Umbilical cord (tissue), 2 donors: Measurements from ENCODE around the gene RSU1. TPM values are rescaled to one million over a fixed set of nuclear protein-coding genes. Genes with fewer than 3 reads are reported as not detected.
"Not testable (repeated sequence)": the region's sequence is repeated elsewhere in the genome, so short reads cannot be mapped to it uniquely, and the experiment has no call there.

Source experiments
- DNase-seq: peaks from one replicate; pipeline ENCODE4 v3.0.0-alpha.2; 2015; ENCODE audit warnings: low spot score
- total RNA-seq: library from RNA; depleted of rRNA; stranded (reverse); fragments of >200 nt; gene quantifications from one replicate; pipeline ENCODE4 v1.2.3, GENCODE V29; 2014; ENCODE audit warnings: low replicate concordance; ENCODE audit not compliant: insufficient read depth

The RSU1 gene
- total RNA-seq, 1 donor from 2014 or later = 76.8 TPM

GRCh38 chr10:16780338-16780880 is 36.8 kb downstream of the RSU1 start:
- no peak for DNase-seq

DNA sequence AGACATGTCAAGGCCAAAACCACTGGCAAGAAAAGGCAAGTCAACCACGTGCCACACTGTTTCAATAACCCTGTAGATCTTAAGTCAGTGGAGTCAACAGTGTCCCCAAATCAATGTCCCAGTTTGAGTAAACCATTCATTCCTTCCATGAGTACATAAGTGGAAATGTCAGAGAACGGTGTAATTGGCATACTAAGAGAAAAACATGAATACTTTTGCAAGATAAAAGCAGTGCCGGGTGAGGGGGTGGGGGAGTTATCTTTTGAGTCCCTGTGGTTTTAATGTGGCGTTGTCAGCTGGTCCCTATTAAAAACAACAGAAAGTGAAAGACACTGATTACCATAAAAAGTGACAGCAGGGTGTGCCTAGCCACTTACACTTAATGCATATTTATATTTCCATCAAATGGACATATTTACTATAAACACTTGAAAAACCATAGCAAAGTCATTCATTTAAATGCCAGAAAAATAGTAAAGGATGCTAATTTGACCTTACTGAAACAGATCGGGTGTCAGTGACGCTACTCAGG is 37.8 kb downstream of the RSU1 start:
- DNase-seq = no peak

DNA sequence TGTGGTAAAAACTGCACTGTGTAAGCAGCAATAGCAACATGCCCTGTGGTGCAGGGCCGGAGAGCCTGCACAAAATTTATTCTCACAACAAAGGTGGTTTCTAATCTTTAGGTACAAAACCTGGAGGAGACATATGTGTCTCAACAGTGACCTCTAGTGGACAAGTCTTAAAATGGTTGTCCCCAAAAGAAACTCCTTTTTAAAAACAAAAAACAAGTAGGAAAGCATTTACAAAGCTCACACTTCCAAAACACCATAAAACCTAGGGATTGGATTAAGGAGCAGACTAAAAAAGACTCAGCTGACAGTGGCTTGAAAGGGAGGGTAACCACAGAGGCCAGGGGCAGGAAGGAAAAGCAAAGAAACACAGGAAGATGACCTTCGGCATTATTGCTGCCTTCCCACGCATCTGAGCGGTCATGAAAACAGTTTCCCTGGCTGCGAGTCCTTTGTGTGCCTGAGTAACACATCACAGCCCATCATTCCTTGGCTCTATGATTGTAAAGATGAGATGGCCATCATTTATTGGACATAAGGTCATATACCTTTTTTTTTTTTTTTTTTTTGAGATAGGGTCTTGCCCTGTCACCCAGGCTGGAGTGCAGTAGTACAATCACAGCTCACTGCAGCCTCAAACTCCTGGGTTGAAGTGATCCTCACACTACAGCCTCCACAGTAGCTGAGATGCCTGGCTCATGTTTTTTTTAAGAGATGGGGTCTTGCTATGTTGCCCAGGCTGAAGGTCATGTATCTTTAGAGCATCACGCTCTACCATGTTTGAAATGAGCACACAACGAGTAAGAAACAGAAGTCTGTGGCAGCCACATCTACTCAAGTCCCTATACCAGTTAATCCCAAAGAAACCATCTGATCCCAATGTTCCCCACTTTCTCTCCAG is 39.5 kb downstream of the RSU1 start:
- DNase-seq = peak; percentile 50

GRCh38 chr10:16776896-16777295 is 40.3 kb downstream of the RSU1 start:
- DNase-seq = no peak

DNA sequence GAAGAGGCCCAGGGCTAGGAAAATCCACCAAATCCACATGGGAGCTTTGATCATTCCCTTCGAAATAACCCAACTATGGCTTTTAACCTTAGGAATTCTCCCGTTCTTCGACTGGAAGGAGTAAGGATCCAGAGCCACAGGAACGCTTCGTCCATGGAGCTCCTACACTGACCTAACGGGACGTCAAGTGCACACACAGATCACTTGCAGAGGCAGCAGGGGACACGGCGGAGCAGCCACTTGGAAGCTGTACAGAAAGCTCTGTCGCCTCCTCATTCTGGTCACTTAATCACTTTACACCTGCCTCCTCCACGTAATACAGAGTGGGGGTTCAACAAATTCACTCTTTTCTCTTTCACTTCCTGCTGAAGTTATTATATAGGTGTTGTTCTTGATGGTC is 43.9 kb downstream of the RSU1 start:
- no peak for DNase-seq

DNA sequence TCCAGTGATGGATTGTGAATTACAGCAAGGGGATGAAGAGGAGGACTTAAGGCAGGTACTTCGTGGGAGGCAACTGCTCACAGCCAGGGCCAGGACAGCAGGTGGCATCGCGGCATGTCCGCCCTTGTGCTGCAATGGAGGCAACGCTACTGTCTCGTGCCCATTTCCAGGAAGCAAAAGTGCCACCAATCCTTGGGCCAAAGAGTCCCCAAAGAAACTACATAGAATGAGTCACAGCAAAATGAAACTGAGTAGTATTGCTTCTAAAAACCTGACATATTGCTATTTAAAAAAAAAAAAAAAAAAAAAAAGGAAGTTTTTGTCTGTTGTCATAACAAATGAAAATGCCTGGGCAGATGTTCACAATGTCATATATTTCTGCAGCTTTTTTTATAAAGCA is 46.6 kb downstream of the RSU1 start:
- DNase-seq = no peak

DNA sequence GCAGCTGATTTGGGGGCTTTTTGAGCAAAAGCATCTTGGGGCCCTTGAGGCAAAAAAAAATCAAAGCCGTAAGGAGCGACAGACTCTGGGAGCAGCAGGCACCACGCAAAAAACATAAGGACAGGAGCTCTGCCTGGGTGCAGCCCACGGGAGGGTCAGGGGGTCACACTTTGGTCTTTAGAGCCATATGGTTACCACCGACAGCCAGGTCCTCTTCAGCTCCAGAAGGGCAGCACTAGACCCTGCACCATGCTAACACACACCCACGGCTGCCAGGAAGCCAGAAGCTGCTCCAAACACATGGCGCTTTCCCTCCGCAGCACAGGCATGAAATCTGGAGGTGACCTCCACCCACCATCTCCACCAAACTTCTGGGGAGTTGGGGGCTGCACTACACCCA is 47.1 kb downstream of the RSU1 start:
- DNase-seq = no peak

- no peak for DNase-seq
Measured at GRCh38 chr10:16769331-16769730, 47.9 kb downstream of the RSU1 start.

- DNase-seq = no peak
Measured at GRCh38 chr10:16768702-16769101, 48.5 kb downstream of the RSU1 start.

- DNase-seq = no peak
Measured at GRCh38 chr10:16765509-16766375, 51.5 kb downstream of the RSU1 start.

- DNase-seq = no peak
Measured at GRCh38 chr10:16761300-16761699, 55.9 kb downstream of the RSU1 start.

- DNase-seq = no peak
Measured at GRCh38 chr10:16756561-16757221, 60.5 kb downstream of the RSU1 start.

GRCh38 chr10:16754765-16755164 is 62.5 kb downstream of the RSU1 start:
- no peak for DNase-seq

DNA sequence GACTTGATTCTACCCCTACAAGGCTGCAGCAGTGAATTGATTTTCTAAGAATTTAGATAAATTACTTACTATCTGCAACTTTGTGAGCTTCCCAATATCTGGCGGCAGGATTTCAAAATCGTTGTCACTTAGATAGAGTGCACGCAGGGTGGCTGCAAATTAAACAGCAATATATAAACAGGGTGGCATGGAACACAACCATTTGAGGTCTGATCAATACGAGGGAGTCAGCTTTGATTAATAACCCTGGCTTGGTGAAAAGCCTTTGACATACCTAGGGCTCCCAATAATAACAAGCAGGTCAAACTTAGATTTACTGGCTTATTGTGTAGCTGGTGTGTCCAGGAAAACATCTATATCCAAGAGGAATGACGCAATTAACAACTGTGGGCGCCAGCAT is 64.4 kb downstream of the RSU1 start:
- DNase-seq = not testable (repeated sequence)

- no peak for DNase-seq
Measured at GRCh38 chr10:16752099-16752498, 65.1 kb downstream of the RSU1 start.

GRCh38 chr10:16751244-16751643 is 66.0 kb downstream of the RSU1 start:
- DNase-seq = no peak

DNA sequence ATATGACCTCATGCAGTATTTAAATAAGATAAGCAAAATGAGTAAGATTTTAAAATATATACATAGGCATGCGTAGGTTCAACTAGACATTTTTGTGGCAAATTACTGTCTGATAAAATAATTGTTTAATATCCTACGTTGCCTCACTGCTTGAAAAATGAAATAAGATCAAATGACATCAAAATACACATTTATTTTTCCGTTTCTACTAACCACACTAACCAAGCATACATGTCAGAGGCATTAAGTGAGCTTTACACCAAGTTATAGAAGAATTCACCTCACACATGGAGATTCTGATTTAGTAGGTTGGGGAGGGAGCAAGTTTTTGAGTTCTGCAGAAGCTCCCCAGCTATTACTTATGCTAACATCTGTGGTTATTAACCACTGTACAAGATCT is 66.8 kb downstream of the RSU1 start:
- DNase-seq = no peak

- DNase-seq = no peak
Measured at GRCh38 chr10:16748749-16749148, 68.5 kb downstream of the RSU1 start.

- DNase-seq = no peak
Measured at GRCh38 chr10:16746856-16747255, 70.4 kb downstream of the RSU1 start.

DNA sequence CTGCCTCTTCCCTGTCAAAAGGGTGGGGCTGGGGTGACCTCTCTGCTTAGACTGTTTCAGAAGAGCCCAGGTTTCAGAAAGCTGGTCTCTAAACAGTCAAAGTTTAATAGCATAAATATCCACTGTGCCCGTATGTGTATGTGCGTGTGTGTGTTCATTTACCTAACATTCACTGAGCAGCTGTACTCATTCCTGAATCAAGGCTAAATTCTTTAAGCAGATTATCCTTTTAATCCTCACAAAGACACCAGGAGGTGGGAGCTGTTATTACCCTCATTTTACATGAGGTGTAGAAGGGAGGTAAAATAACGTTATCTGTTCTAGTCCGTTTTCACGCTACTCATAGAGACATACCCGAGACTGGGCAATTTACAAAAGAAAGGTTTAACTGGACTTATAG is 72.2 kb downstream of the RSU1 start:
- DNase-seq = no peak

DNA sequence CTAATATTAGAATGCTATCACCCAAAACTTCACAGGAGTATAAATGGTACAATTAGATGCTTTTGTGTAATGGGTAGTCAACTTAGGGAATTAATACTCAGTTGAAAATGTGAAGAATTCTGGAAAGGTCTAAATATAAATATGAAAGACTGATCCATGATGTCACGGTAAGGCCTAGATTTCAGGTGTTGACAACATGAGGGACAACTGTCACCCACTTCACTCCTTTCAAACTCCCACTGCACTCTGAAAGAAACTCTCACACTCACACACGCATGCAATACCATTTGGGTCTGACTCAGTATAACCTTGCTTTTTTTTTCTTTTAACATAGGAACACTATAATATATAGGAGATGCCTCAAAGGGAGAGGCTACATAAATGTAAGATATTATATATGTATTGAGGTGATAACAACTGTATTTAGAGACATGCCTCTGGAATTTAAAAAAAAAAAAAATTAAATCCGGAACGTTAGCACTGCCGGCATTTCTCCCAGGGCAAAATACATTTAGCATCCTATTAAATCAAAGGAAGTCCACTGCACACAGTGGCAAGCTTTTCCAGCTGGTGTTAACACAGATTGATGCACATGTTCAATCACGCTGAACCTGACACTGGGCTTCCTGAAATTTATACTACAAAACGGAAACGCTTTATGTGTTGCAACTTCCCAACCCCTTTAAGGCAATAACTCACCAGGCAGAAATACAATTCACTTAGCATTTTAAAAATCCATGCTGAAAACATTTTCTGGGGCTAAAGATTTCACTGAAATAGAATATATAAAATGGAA is 74.9 kb downstream of the RSU1 start:
- no peak for DNase-seq
